Activated CD4-positive, CD25-positive, alpha-beta regulatory T cell treated with anti-CD3 and anti-CD28 coated beads, Interleukin-2, amount 50 U/mL, for 72 hours (primary cell): Measurements from ENCODE around the gene DHRS11.

ENCODE experiments used
- DNase-seq: peaks from one replicate; pipeline ENCODE4 v3.0.0; 2021

The DHRS11 gene

GRCh38 chr17:36616061-36617029 is 24.7 kb downstream of the DHRS11 start:
- no peak for DNase-seq

DNA sequence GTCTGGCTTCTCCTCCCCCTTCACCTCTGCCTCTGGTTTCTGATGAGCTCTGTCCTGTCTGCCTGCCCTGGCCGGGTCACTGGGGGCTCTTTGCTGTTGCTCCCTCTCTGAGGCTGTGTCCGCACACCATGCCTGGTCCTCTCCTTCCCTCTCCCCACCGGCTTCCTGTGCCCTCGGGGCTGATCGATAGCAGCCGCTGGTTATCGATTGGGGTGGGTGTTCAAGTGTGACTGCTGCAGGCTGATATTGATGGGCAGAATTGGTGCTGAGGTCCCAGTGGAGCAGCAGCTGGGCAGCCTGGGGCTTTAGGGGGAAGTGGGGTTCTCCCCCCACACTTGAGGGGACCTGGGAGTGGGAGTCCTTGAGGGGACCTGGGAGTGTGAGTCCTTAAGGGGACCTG is 26.1 kb downstream of the DHRS11 start:
- no peak for DNase-seq

DNA sequence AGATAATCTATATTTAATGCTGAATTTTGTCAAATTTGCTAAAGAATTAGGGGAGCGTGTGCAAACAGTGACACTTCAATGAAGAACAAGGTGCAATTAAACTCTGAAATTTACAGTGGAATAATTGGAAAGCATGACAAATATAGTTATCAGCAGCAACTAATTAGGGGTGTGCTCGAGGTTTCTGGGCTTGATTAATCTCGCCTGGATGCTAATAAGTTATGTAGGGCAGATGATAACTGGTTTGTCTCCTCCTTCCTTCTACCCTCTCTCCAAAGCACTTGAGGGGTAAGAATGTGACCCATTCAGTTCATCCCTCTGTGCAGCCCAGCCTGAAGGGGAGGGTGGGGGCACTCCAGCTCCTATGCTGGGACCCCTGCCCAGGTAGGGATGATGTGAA is 31.6 kb downstream of the DHRS11 start:
- no peak for DNase-seq

GRCh38 chr17:36625188-36625587 is 33.5 kb downstream of the DHRS11 start:
- no peak for DNase-seq

GRCh38 chr17:36627101-36627500 is 35.4 kb downstream of the DHRS11 start:
- DNase-seq = no peak

GRCh38 chr17:36628576-36628975 is 36.9 kb downstream of the DHRS11 start:
- DNase-seq = no peak

GRCh38 chr17:36629252-36629847 is 37.7 kb downstream of the DHRS11 start:
- peak; percentile 88 for DNase-seq

DNA sequence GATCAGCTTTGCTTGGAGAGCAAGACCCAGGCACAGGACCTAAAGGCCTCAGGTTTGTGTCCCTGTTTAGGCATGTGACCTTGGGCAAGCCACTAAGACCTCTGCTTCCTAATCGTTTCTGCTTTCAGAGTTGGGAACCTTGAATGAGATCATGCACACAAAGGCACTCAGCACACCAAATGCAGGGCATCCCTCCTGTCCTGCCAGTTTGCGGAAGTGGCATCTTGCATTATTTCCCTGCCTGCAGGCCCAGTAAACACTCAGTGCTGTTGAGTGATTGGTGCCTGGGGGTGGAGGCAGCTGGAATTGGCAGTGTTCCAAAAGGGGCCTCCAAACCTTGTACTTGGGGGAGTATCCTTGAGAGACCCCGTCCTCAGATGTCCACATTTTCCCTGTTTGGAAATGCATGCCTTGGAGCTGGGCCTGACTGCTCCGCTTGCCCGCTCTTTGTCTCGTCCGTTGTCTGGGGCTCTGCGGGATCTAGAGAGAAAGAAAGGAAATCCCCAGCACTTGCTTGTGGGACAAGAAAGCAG is 38.4 kb downstream of the DHRS11 start:
- no peak for DNase-seq

- DNase-seq = no peak
Measured at GRCh38 chr17:36631022-36631421, 39.3 kb downstream of the DHRS11 start.

GRCh38 chr17:36632916-36633771 is 41.5 kb downstream of the DHRS11 start:
- no peak for DNase-seq

DNA sequence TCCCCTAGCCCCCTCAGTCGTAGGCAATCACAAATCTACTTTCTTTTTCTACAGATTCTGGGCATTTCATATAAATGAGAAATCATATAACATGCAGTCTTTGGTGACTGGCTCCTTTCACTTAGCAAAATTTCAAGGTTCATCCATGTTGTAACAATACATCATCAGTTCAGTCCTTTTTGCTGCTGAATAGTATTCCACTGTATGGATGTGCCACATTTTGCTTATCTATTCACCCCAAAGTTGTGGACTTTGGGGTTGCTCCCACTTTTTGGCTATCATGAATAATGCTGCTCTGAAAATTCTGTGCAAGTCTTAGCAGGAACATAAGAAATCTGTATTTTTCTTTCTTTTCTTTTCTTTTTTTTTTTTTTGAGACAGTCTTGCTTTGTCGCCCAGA is 48.7 kb downstream of the DHRS11 start:
- no peak for DNase-seq

DNA sequence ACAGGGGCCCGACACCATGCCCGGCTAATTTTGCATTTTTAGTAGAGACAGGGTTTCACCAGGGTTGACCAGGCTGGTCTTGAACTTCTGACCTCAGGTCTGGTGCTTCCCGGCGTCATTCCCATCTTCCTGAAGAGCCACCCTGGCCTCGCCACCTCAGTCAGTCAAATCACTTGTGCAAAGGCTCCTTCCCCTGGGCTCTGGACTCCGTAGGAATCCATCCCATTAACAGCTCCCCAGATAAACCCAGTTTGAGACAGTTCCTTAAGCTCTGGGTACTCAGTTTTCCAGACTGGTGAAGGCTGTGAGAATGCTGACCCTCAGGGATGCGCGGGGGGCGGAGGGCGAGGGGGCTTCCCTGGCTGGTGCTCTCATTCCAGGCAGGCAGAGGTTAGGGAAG is 49.2 kb downstream of the DHRS11 start:
- DNase-seq = no peak

- no peak for DNase-seq
Measured at GRCh38 chr17:36641331-36641876, 49.7 kb downstream of the DHRS11 start.

GRCh38 chr17:36641877-36642845 is 50.5 kb downstream of the DHRS11 start:
- DNase-seq = no peak

DNA sequence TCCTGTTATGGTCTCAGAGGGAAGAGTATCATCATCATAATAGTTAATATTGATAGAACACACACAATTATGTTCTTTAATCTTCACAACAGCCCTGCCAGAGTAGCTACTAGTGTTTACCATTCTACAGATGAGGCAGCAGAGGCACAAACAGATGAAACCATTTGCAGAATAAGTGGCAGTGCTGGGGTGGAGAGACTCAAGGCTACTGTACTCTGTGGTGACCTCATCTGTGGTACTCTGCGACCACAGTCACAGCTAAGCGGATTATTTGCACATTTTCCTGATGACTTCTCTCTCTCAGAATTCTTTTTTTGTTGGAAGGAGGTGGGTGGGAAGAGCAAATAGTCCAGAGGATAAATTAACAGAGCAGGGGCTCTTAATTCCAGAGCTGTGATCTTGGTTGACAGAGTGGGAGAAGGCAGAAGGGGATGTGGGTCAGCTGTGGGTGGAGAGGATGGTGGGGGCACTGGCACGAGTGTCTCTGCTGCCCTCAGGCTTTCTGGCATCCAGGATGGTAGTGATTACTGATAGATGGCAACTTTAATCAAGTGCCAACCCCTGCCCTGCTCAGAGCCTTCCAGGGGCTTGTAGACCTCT is 51.5 kb downstream of the DHRS11 start:
- DNase-seq = no peak

DNA sequence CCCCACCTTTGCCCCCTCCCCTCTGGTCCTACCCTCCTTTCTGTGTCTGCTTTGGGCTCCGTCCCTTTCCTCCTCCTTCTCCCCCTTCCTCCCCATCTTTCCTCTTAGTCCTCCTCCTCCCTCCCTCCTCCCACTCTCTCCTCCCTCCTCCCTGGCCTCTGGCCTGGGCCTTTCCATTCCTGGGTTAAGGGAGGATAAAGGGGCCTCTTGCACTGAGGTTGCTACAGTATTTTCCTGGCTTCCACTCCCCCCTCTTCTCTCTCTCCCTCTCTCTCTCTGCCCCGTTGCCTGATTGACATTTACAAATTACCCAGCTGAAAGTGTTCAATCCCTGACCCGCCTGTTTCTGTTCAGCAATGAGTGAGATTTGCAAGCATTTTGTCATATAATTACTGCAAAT is 53.7 kb downstream of the DHRS11 start:
- no peak for DNase-seq

- no peak for DNase-seq
Measured at GRCh38 chr17:36647636-36648035, 56.0 kb downstream of the DHRS11 start.

DNA sequence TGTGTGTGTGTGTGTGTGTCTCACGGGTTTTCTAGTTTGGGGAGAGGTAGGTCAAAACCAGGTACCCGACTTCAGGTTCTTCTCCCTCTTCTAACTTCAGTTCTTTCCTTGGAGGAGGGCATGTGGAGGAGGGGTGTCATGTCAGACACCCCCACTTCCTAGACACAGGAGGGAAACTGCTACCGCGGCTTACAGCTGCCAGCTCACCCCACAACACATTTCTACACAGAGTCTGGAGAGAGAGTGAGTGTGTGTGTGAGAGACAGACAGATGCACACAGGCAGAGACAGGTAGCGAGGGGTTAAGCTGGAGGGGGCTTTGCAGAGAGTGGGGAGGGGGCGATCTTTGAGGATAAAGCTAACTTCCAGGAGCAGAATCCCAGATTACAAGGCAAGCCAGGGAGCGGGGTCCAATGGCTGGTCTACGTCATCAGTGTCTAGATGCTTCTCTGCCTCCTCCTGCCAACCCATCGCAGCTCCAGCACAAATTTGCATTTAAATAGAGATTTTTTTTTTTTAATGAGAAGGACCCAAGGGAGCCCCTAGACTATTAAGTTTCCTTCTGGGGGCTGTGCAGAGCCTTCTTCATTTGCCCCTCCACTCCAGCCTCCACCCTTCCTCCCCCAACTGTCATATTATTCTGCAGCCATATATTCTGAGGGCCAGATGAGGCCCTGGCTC is 58.6 kb downstream of the DHRS11 start:
- no peak for DNase-seq
